ENCODE measurements around the gene ONECUT3.

DNA sequence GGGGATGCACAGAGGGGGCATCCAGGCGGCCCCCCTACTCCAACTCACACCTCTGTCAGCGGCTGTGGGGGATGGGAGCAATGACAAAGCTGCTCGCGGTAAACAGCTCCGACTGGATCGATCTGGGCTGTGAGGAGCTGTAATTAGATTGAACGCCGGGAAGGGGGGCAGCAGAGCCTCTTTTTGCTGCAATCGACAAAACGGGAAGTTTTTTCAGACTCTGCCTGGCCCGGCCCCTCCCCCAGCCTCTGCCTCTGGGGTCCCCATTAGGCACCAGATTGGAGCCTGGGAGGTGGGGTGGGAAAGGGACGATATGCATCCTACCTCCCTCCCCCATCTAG lies 16.3 kb downstream of the ONECUT3 start:
- TF ChIP-seq, protein P1, sequence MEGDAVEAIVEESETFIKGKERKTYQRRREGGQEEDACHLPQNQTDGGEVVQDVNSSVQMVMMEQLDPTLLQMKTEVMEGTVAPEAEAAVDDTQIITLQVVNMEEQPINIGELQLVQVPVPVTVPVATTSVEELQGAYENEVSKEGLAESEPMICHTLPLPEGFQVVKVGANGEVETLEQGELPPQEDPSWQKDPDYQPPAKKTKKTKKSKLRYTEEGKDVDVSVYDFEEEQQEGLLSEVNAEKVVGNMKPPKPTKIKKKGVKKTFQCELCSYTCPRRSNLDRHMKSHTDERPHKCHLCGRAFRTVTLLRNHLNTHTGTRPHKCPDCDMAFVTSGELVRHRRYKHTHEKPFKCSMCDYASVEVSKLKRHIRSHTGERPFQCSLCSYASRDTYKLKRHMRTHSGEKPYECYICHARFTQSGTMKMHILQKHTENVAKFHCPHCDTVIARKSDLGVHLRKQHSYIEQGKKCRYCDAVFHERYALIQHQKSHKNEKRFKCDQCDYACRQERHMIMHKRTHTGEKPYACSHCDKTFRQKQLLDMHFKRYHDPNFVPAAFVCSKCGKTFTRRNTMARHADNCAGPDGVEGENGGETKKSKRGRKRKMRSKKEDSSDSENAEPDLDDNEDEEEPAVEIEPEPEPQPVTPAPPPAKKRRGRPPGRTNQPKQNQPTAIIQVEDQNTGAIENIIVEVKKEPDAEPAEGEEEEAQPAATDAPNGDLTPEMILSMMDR (IDR thresholded peaks at IDR 0.05), result no peak
- TF ChIP-seq POLR2A (IDR thresholded peaks at IDR 0.05), result no peak

Measured in lower leg skin (tissue), 3 donors.